ENCODE measurements around the gene ADORA2B.

Gene ADORA2B

DNA sequence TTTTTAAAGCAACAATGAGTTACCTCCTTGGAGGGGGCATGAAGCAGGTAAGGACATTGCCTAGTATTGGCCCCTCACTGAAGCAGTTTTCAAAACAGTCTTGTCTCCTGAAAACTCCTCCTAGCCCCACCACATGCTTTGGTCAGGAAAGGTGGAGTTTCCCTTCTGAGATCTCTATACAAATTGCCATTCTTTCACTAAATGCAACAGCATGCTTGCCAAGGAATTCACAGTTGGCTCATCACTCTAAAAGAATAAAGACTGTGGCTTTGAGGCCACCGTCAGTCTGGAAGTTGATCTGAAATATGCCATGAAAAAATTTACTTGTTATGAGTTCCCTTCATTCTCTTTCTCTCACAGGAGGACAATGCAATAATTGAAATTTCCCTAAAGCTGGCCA, 58.9 kb downstream of the ADORA2B start:
- Histone ChIP-seq H4K20me1 (ENCODE audit: low read depth, low read length) (no peaks in the 10 kb centered on the region), H3K36me3 (ENCODE audit: low read length) (peaks cover 52% of the 10 kb centered on the region), H3K9ac (ENCODE audit: low read length) (no peak overlapping the region), H3K9me3 (ENCODE audit: insufficient read depth, low read length) (no peaks in the 10 kb centered on the region), H3K27me3 (ENCODE audit: low read length) (no peaks in the 10 kb centered on the region), H3F3A (ENCODE audit: insufficient read depth) (peaks cover 5% of the 10 kb centered on the region), H3K27ac (ENCODE audit: low read depth, low read length) (no peak overlapping the region), H2AFZ (ENCODE audit: low read depth, low read length, severe bottlenecking) (no peak overlapping the region), H3K4me3 (ENCODE audit: insufficient read depth, low read length, poor library complexity, severe bottlenecking) (no peak overlapping the region), H3K9me2 (replicated peaks; ENCODE audit: insufficient read depth, low read length) (no peaks in the 10 kb centered on the region), H3K4me2 (ENCODE audit: low read depth, low read length, poor library complexity, severe bottlenecking) (no peak overlapping the region), H3K79me2 (ENCODE audit: insufficient read depth, low read length) (peaks cover 21% of the 10 kb centered on the region)
- TF ChIP-seq EZH2phosphoT487 (conservative IDR thresholded peaks at IDR 0.05; ENCODE audit: low read length) = no peak
- TF ChIP-seq, protein P1, sequence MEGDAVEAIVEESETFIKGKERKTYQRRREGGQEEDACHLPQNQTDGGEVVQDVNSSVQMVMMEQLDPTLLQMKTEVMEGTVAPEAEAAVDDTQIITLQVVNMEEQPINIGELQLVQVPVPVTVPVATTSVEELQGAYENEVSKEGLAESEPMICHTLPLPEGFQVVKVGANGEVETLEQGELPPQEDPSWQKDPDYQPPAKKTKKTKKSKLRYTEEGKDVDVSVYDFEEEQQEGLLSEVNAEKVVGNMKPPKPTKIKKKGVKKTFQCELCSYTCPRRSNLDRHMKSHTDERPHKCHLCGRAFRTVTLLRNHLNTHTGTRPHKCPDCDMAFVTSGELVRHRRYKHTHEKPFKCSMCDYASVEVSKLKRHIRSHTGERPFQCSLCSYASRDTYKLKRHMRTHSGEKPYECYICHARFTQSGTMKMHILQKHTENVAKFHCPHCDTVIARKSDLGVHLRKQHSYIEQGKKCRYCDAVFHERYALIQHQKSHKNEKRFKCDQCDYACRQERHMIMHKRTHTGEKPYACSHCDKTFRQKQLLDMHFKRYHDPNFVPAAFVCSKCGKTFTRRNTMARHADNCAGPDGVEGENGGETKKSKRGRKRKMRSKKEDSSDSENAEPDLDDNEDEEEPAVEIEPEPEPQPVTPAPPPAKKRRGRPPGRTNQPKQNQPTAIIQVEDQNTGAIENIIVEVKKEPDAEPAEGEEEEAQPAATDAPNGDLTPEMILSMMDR (IDR thresholded peaks at IDR 0.05; ENCODE audit: insufficient read depth, low read length, poor library complexity, severe bottlenecking) = no peak

DNA sequence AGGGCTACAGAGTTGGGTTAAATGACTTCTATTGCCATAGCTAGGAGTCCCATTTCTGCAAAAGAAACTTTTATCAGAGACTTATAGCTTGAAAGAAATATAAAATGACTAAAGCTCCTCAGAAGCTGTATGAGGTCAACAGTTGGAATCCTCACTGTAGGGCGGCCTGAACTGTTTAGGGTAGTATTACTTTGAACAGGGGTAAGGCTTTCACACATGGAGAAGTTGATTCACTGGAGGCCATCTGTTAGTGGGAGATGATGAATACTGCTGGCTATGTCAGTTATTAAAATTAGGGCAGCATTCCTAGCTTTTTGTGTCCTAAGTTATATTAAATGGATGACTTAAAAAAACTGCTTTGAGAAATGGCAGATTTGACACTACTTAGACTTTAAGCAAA, 60.7 kb downstream of the ADORA2B start:
- H3K79me2 ChIP-seq (ENCODE audit: insufficient read depth, low read length) = peaks cover 14% of the 10 kb centered on the region
- no peaks in the 10 kb centered on the region for H4K20me1 ChIP-seq (ENCODE audit: low read depth, low read length)
- no peak overlapping the region for H3K4me3 ChIP-seq (ENCODE audit: insufficient read depth, low read length, poor library complexity, severe bottlenecking)
- H3K27me3 ChIP-seq (ENCODE audit: low read length) = no peaks in the 10 kb centered on the region
- no peaks in the 10 kb centered on the region for H3K9me3 ChIP-seq (ENCODE audit: insufficient read depth, low read length)
- H3K4me2 ChIP-seq (ENCODE audit: low read depth, low read length, poor library complexity, severe bottlenecking) = no peak overlapping the region
- H3K36me3 ChIP-seq (ENCODE audit: low read length) = peaks cover 61% of the 10 kb centered on the region
- TF ChIP-seq, protein P1 (IDR thresholded peaks at IDR 0.05; ENCODE audit: insufficient read depth, low read length, poor library complexity, severe bottlenecking) = no peak
- no peak for TF ChIP-seq EZH2phosphoT487 (conservative IDR thresholded peaks at IDR 0.05; ENCODE audit: low read length)
- no peak overlapping the region for H2AFZ ChIP-seq (ENCODE audit: low read depth, low read length, severe bottlenecking)
- no peak overlapping the region for H3K9ac ChIP-seq (ENCODE audit: low read length)
- H3K9me2 ChIP-seq (replicated peaks; ENCODE audit: insufficient read depth, low read length) = no peaks in the 10 kb centered on the region
- H3K27ac ChIP-seq (ENCODE audit: low read depth, low read length) = no peak overlapping the region
- H3F3A ChIP-seq (ENCODE audit: insufficient read depth) = no peaks in the 10 kb centered on the region

DNA sequence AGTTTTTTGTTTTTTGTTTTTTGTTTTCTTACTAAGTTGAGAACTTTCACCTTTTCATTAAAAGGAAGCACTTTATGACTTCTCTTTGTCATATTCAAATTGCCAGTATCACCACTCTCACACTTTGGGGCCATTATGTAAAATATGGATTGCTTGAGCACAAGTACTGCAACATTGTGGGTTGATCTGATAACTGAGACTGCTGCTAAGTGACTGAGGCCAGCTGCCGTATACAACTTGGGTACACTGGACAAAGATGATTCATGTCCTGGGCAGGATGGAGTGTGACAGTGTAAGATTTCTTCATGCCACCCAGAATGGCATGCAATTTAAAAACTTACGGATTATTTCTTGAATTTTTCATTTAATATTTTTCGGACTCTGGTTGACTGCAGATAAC, 62.5 kb downstream of the ADORA2B start:
- Histone ChIP-seq H3K9ac (ENCODE audit: low read length) (no peak overlapping the region), H3K36me3 (ENCODE audit: low read length) (peaks cover 54% of the 10 kb centered on the region), H3K27me3 (ENCODE audit: low read length) (no peaks in the 10 kb centered on the region), H3K4me3 (ENCODE audit: insufficient read depth, low read length, poor library complexity, severe bottlenecking) (no peak overlapping the region), H3K79me2 (ENCODE audit: insufficient read depth, low read length) (no peaks in the 10 kb centered on the region; the same call in 1 of the 2 replicates), H3F3A (ENCODE audit: insufficient read depth) (no peaks in the 10 kb centered on the region), H3K9me3 (ENCODE audit: insufficient read depth, low read length) (no peaks in the 10 kb centered on the region), H2AFZ (ENCODE audit: low read depth, low read length, severe bottlenecking) (no peak overlapping the region), H4K20me1 (ENCODE audit: low read depth, low read length) (no peaks in the 10 kb centered on the region), H3K27ac (ENCODE audit: low read depth, low read length) (no peak overlapping the region), H3K4me2 (ENCODE audit: low read depth, low read length, poor library complexity, severe bottlenecking) (no peak overlapping the region), H3K9me2 (replicated peaks; ENCODE audit: insufficient read depth, low read length) (no peaks in the 10 kb centered on the region)
- TF ChIP-seq EZH2phosphoT487 (conservative IDR thresholded peaks at IDR 0.05; ENCODE audit: low read length) = no peak
- TF ChIP-seq, protein P1 (IDR thresholded peaks at IDR 0.05; ENCODE audit: insufficient read depth, low read length, poor library complexity, severe bottlenecking) = no peak

All from SU-DHL-6 (cell line).